NCI-H226 (cell line): ENCODE data around the gene DEPP1.
"Not testable (repeated sequence)": the region's sequence is repeated elsewhere in the genome, so short reads cannot be mapped to it uniquely, and the experiment has no call there.

ENCODE experiments used
- DNase-seq: peaks from one replicate; pipeline ENCODE4 v3.0.0-alpha.2; 2015

Gene DEPP1, protein sequence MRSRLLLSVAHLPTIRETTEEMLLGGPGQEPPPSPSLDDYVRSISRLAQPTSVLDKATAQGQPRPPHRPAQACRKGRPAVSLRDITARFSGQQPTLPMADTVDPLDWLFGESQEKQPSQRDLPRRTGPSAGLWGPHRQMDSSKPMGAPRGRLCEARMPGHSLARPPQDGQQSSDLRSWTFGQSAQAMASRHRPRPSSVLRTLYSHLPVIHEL

DNA sequence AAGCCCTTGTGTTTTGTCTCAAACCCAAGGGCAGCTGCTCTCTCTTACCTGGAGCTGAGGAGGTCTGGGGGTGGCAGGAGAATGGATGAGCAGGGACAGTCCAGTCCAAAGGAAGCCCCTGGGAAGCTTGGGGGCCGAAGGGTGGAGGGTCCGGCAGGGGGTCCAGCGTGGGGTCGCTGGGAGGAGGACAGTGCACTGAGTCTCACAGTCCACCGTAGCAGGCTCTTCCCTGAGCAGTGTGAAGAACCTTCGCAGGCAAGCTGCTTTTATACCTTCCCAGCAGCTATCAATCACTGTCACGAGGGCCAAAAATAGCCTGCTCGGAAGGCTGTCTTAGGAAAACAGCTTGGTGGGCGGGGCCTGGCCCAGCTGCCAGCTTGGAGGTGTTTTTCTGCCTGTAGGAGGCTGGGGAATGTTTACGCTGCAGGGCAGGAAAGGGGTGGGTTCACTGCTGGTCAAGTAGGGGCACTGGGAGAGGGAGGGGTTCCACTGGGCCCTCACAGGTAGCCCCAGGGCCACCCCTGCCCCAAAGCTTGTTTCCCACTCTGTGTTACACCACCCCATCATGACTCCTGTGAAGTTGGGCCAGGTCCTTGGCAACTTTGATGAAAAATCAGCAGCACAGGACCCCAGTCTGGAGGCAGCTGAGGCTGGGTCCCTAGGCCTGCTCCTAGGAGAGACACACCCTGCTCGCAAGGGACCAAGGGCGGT lies at the start of gene DEPP1:
TSS of gene DEPP1 (minus strand) at position 240 of the 711 bp plus-strand sequence. CDS start 779 bp downstream, outside the sequence.
- DNase-seq: peak; percentile 85

DNA sequence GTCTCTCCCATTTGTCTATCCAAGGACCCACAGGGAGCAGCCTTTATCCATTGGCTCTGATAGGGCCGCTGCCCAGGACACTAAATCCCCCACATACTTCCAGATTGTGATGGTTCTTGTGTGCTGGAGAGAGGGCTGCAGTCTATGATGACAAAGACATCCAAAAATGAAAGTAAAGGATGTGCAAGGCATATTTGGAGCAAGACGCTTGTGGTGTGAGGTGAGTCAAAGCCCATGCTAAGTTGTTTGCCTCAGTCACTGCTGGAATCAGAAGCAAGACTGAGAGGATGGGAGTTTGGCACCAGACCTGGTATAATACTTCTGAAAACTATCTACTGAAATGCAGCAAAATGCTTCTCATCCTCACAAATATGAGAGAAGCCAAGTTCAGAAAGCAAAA lies 44.8 kb upstream of the DEPP1 start:
- DNase-seq: no peak

DNA sequence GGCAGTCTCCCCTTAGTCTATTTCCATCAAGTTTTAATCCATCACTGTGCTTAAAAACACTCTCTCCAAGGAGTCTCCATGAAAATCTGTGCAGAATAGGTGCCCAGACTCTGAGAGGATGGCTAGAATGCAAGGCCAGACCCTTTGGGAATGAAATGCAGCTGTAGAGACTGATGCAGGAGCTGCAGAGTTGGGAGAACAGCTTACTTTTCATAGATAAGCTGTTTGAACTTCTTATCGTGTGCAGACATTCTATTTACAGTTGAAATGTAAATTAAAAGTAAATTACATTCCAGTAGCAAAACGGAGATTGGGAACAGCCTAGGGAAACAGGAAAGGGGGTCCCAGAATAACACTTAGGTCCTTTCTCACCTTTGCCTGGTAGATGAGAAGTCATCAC lies 37.0 kb upstream of the DEPP1 start:
- DNase-seq: no peak

DNA sequence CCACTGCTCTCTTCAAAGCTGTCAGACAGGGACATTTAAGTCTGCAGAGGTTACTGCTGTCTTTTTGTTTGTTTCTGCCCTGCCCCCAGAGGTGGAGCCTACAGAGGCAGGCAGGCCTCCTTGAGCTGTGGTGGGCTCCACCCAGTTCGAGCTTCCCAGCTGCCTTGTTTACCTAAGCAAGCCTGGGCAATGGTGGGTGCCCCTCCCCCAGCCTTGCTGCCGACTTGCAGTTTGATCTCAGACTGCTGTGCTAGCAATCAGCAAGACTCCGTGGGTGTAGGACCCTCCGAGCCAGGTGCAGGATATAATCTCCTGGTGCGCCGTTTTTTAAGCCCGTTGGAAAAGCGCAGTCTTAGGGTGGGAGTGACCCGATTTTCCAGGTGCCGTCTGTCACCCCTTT lies 35.9 kb upstream of the DEPP1 start:
- DNase-seq: not testable (repeated sequence)

DNA sequence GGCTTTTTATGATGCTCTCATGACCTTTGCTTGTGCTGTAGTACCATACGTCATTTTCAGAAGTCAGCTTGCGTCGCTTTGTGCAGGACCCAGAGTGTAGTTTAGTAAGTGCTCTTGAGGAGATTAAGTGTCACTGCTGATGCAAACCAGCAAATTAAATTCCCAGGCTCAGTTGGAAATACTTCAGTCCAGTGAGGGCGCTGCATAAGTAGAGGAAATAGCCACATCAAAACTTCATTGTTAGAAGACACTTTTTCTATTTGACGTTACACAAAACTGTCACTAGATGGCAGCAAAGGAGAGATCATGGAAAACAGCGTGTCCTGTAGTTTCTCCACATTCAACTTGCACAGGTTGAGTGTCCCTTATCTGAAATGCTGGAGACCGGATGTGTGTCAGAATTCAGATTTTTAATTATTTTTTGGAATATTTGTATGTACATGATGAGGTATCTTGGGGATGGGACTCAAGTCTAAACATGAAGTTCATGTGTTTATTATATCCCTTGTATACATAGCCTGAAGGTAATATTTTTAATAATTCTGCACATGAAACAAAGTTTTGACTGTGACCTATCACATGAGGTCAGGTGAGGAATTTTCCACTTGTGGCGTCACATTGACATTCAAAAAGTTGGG lies 30.0 kb upstream of the DEPP1 start:
- DNase-seq: peak; percentile 64

DNA sequence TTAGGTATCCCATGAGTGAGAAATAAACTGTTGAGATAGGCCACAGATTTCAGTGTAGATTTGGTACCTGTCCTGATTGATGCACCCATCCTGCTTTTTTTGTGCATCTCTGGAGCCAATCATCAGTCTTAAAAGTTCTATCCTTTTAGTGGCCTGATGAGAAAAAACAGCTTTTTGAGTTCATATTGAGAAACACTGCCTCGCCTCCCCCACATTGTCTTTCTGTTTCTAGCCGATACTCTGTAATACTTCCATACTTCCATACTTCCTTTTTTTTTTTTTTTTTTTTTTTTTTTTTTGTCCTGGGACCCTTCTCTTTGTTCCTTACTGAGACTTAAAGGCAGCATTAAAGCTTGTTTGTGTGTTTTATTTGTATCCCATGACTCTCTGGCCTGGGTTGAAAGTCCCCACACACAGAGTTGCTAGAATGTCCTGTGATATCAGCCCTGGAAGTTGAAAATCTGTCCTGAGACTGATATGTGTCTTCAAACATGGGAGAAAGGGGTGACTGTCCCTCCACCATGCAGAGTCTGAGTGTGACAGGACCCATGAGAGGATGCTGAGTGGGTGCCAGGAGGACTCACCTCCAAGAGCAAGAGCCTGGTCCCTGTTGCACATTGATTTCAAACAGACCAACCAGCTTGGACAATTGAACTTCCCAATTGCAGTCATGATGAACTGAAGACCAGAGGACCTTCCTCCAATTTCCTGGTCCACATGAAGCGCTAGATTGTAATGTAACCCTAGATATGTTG lies 27.8 kb upstream of the DEPP1 start:
- no peak for DNase-seq

DNA sequence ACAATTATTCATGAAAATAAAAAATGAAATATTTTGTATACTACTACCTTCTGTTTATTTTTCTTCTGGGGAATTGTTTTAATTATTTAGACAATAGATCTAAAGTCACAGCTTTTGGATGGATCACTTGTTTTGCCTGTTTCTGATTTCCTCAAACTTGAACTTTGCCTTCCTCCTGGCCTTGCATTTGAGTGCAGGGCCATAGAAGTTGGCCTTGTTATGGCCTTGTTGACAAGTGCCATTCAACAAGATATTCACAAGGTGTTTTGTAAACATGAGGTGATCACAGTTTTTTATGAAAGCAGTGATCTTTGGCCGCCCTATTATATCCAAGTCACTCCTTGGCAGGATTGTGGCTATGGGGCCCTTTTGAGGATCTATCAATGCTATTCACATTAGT lies 26.7 kb upstream of the DEPP1 start:
- DNase-seq: no peak

DNA sequence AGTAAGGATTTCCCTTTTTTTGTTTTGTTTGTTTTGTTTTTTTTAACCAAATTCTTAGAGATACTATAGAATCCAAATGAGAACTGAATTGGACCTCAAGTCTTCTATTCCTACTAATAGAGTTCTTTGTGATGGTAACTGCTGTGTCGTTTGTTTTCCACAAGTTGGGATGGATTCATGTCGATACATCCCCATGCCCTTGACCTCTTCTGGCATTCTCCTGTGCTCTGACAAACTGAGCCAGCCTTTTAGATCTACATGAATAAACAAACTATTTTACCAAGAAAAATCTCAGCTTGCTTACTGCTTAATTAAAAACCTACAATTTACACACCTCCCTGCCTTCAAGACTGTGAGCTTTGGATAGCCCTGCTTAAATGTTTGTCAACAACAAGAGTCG lies 26.1 kb upstream of the DEPP1 start:
- no peak for DNase-seq

DNA sequence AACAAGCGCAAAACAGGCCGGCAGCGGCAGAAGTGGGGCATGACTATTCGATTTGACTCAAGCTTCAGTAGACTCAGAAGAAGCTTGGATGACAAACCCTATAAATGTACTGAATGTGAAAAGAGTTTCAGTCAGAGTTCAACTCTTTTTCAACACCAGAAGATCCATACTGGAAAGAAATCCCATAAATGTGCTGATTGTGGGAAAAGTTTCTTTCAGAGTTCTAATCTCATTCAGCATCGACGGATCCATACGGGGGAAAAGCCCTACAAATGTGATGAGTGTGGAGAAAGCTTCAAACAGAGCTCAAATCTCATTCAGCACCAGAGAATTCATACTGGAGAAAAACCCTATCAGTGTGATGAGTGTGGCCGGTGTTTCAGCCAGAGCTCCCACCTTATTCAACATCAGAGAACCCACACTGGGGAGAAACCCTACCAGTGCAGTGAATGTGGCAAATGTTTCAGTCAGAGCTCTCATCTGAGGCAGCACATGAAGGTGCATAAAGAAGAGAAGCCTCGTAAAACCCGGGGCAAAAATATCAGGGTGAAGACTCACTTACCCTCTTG lies 24.9 kb upstream of the DEPP1 start:
- DNase-seq: no peak

DNA sequence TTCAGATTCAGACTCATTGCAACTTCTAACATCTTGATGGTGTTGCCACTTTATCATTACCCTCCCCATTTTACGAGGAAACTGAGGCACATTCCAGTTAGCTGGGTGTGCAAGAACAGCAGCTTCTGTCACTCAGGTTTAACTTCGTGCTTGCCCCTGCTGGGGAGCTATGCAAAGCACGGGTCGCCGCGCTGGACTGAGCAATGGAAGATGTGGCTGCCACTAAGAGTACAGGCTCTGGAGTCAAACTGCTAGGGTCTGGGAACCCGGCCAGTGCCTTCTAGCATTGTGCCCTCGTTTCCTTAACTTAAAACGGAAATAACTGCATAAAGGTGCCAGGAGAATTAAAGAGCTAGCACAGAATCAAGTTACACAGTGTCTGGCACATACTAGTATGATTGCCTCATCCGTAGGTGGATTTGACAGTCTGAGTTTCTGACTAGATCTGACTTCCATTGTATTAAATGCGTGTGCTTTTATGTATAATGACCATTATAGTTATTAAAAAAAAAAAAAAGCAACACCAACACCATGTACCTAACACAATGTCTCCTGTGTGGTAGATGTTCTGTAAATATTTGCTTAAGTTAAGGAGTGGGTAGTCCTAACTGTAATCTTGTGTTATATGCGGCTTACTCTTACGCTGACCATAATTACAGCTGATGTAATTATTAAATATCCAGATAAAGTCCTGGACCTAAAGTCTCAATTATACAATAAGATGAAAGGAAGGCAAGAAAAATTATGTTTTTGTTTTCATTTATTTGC lies 23.0 kb upstream of the DEPP1 start:
- DNase-seq: peak; percentile 45

DNA sequence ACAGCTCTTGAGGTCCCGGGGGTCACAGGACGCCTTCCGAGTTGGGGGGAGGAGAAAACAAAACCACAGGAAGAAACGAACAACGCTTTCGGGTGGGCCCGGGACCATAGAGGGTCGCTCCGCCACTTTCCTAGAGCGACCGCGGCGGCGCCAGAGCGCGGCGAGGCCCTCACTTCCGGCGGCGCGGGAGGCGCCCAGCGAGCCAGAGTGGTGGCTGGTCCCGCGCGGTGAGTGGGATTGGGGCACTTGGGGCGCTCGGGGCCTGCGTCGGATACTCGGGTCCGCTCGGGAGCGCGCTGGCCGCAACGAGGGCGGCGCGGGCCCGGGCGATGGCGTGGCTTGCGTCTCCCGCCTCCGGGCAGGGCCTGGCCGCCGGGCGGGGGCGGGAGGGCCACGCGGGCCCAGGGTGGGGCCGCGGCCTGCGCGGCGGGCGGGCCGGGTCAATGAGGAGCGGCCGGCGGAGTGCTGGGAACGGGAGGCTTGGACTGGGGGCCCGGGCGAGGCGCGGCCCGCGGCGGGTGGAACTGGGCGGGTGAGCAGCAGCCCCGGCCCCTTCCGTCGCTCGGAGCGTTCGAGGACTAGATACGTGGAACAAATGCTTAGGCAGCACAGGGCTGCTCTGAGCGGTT lies 22.3 kb upstream of the DEPP1 start, which contains the start of gene ZNF22:
TSS of gene ZNF22 (plus strand) at position 172 of the 629 bp plus-strand sequence. CDS start 2,446 bp downstream, outside the sequence.
- peak; percentile 48 for DNase-seq

DNA sequence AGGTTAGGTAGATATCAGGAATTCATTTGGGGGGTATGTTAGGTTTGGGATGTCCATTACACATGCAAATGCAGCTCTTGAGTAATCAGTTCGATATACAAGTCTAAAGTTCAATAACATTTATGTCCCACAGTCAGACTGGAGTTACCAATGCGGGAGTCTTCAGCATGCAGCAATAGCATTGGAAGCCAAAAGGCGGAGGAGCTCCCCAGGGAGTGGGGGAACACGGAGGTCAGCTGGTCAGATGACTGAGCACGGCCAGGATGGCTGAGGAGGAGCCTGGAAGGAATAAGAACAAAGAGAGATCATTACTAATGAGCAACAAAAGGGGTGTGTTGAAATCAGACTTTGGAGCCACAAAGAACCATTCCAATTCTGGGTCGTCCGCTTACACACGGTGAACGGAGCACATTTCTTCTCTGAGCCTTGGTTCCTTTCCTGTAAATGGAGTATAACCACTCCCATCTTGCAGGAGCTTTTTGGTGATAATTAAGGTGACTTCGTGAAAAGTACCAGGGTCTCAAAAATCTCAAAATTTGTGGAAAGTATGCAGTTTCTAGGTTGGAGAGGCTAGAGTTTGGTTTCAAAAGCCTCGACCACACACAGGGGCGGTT lies 21.6 kb upstream of the DEPP1 start:
- DNase-seq: no peak

DNA sequence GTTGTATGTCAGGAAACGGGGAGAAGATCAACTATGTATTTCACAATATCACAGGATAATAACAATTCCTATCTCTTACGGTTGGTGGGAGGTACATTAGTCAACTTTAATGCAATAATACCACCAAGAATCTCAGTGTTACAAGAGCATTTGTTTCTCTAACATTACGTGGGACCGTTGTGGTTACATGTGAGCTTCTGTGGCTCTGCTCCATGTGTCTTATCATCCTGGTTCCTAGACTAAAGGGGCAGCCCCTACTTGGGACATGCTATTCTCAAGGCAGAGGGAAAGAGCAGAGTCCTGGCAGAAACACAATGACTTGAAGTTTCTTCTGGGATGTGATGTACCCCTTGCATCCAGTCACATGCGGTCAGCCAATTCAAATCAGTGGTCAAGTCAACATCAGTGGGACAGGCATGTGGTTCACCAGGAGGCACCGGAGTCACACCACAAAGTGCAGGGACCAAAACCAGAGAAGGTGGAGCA lies 19.6 kb upstream of the DEPP1 start:
- DNase-seq: no peak

DNA sequence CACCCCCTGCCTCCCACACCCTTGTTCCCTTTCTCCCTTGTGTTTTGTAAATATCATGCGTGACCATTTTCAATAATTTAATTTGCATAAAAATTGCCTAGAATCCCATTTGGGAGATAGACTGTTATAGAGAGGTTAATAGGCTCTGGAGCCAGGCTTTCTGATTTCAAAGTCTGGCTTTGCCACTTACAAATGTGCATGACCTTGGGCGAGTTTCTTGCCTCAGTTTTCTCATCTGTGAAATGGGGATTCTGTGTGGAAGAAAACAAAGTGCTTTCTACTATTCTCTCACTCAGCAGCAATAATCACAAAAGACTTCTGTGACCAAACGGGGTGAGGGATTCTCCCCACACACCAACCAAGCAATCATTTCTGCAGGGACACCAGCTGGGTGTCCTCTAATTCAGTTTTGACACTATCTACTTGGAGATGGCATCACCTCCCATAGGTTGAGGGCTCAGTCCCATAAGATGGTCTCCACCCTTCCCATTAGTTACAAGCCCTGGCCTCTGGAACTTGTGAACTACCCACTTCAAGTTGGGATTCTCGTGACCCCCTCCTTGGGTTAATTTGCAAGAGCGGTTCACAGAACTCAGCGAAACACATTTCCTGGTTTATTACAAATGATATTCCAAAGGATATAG lies 18.6 kb upstream of the DEPP1 start:
- DNase-seq: no peak

DNA sequence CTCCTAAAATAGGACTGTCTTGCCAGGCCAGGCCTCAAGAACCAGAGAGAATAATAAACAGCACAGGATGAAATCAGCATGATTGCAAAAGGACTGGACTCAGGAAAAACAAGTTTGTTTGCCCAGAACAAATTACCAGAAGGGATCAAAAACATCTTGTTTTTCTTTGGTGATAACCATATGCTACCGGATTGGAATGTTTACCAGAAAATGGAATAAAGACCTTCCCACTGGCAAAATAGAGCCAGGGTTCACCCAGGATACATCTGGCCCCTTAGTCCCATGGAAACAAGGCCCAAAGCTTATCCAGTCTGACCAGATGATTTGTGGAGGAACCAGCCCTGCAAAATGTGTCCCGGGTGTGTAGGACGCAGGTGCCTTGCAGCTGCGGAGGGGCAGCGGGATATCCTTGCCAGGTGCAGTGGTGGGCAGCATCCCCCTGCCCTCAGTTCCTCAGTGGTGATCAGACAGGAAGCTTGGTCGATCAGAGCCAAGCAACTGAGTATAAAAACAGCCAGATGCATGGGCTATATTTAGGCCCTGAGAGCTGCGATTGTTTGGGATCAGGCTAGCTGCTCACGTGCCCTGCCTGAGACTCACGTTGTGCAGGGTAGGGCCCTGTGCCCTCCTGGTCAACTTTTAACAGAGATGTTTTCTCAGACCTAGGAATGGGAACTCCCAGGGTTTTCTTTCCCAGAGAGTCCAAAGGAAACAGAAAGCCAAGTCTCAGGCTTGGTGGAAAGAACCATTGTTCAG lies 17.5 kb upstream of the DEPP1 start:
- DNase-seq: no peak

DNA sequence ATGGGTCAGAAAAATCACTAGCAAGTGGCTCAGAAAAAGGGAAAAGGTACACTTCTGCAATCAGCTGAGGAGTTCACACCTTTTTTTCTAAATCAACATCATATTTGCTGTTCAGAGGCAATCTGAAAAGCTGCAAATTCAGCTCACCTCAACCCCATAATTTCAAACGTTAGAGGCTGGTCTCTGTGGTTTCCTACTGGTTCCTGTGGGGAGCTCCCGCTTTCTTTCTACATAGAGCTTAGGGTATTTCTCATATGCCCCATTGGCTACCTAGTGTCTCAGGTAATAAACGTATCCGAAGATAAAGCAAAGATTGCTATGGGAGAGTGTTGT lies 16.9 kb upstream of the DEPP1 start:
- DNase-seq: no peak

DNA sequence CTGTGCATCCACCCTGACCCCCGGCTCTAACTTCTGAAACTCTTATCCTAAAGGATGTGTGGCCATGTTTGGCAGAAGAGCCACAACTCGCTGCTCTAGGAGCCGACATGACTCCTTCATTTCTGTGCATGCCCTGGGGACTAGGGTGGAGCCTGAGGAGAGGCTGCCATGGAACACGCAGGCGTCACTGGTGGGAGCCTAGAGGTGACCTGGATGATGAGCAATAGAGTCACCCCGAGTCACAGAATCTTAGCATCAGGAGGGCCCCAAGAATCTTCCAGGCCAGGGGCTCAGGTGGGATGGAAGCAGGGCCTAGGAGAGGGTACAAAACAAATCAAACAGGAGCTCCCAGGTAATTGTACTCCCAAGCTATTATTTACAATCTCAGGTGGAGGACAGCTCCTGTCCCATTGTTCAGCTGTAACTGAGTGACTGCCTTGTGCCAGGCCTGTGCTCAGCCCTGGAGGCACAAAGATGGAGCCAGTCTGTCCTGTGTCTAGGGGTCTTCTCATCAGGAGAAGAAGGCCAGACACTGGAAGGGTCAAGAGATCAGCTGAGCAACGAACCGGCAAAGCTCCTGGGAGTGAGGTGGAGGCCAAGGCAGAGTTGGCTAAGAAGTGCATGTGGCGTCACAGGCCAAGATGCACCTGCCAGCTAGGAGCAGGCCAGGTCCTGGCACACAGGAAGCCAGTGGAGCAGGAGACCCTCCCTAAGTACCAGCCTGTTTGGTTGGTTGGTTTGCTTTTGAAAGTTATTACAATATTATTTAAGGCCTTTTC lies 16.3 kb upstream of the DEPP1 start:
- no peak for DNase-seq

DNA sequence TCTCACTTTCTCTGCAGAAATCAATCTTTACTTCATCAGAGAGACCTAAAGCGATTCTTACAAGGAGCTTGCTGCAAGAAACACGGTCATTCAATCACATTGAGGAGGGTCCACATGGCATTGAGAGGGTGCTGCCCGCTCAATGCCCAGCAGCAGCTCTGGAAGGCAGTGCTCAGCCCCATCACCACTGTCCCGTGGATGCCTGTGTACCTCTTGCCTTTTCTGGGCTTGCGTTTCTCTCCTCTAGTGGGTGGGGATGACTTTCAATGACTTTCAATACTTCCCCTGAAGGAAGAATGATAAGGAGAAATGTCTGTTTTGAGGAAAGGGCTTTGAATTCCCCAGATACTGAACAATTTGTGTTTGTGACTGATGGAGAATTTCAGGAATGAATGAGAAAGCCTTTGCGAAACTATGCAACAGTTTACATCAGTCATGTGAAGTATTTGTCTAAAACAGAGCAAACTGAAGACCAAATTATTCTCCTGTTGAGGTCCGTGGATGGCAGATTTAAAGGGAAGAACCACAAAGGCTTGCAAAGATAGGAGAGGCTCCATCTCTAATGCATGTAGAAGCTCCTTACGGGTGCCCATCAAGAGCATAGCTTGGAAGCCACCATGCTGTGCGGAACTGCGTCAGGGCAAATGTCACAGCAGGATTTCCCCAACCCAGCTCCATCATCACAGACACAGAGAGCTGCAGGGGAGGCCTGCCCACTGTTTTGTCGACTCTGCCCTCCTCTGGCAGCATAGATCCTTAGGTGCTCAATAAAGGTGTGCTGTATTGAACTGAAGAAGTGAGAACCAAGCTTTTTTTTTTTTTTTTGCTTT lies 15.5 kb upstream of the DEPP1 start:
- no peak for DNase-seq
